HG03520 (cell line): ENCODE results near the gene ANKRD13B.
"Not testable (repeated sequence)": the region's sequence is repeated elsewhere in the genome, so short reads cannot be mapped to it uniquely, and the experiment has no call there.

Experiments
- ATAC-seq: cut with Tn5 transposase; IDR thresholded peaks from one replicate; pipeline ENCODE4 v1.9.1; 2021; ENCODE audit warnings: mild to moderate bottlenecking, moderate library complexity; ENCODE audit not compliant: unreplicated experiment

ANKRD13B gene

GRCh38 chr17:29592850-29593551 is at the start of gene ANKRD13B:
Gene ANKRD13B, plus strand, starts transcription at chr17:29593132. Its CDS starts 490 bp downstream, at chr17:29593622.
- no peak for ATAC-seq

DNA sequence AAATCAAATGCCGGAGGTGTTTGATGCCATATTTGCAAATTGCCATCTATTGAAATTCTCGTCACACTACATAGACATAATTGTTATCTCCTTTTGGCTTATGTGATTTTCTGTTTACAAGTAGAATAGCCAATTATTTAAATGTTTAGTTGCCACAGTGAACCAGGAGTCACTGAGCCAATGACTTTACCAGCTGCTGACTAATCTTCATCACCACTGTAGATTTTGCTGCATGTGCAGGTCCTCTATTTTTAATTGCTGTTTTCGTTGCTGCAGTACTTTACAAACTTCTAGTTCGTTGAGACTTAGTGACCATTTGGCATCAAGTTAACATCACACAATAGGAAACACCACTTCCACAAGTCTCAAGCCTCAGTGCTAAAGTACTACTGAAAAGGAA is 48.9 kb upstream of the ANKRD13B start:
- no peak for ATAC-seq

GRCh38 chr17:29546085-29546484 is 46.8 kb upstream of the ANKRD13B start:
- ATAC-seq: no peak

DNA sequence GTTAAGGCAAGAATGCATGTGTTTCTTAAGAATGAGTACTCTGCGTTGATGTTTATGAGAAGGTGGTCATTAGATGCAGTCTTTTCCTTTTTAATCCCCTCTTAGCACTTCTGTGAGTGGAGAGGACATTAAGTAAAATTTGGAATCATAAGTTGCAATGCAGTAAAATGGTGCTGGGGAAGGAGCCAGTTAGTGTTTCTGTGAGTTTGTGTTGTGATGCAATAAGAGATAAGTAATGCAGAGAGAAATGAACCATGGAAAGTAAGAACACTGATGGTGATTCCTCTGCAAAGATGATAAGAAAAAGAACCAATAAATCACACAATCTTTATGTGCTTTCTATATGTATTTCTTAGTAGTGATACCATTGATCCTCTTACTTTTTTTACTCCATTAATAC is 46.1 kb upstream of the ANKRD13B start:
- no peak for ATAC-seq

DNA sequence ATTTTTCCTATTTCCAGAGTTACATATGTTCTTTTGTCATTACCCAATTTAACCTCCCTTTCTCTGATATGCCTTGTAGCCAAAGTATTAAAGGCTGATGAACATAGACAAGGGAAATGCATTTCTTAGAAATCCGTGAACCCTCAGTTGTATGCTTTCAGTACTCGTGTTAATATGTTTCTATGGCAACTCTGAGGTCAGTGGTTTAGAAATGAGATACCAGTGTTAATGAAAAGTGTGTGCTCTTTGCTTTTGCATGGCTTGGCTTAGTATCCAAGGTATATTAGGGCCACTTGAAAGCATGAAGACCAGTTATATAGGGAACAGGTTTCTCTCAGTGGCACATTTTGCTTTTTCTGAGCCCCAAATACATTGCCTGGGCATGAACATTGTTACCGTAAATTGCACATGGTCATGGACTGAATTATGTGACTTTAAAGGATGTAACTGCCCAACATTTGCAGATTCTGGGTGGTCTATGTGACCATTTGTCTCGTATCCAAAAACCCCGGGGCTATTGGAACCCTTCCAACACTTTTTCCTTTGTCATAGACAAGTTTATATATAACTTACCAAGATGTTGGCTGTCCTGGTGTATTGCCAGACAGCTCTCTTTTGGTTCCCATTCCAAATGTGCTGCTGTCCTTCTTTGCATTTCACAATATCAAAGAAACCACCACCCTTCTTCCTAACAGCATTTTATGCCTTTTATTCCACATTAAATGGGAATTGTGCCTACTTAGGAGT is 43.6 kb upstream of the ANKRD13B start:
- ATAC-seq: no peak

DNA sequence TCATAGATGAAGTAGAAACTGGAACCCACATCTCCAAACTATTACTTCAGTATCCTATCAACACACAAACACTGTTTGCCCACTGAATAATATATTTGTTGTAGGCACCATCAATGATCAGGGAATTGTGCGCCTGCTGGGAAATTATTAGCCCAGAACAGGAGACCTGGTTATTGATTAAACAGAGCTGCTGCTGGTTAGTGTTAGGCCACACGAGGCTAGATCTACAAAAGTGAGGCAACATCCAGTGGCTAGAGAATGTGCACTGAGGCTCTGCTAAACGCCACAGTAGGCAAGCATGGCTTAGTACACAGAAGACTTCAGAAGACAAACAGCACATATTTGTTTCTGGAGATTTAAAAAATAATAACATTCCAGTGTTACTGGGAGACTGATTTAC is 37.1 kb upstream of the ANKRD13B start:
- no peak for ATAC-seq

- ATAC-seq: no peak
Measured at GRCh38 chr17:29557085-29557738, 35.7 kb upstream of the ANKRD13B start.

DNA sequence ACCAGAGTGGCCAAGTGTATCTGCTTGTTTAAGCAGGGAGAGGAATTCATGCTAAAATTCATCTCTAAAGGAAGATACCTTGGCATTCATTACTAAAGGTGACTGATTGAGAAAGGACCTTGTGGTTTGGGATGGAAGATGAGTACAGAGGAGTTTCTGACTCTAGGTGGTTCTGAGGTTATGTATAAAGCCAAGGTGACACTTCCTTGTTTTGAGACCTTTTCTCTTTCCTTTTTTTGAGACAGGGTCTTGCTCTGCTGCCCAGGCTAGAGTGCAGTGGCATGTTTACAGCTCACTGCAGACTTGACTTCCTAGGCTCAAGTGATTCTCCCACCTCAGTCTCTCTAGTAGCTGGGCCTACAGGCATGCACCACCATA is 35.2 kb upstream of the ANKRD13B start:
- ATAC-seq: no peak

DNA sequence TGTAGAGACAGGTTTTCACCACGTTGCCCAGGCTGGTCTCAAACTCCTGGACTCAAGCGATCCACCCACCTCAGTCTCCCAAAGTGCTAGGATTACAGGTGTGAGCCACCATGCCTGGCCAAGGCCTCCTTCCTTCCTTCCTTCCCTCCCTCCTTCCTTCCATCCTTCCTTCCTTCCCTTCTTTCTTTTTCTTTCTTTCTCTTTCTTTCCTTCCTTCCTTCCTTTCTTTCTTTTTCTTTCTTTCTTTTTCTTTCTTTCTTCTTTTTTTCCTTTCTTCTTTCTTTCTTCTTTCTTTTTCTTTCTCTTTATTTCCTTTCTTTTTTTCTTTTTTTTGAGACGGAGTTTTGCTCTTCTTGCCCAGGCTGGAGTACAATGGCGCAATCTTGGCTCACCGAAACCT is 34.8 kb upstream of the ANKRD13B start:
- ATAC-seq: not testable (repeated sequence)

DNA sequence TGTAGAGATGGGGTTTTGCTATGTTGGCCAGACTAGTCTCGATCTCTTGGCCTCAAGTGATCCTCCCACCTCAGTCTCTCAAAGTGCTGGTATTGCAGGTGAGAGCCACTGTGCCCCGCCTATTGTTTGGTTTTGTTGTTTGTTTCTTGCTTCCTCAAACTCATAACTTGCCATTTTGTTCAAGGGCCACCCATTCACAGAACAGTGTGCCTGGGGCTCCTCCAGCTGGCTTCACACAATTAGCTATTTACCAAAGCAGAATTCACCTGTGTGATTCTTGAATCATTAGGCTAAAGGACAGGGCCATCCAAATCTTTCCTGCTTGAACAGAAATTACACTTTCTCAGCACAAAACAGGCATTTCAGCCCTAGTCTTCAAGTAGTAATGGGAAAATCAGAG is 33.3 kb upstream of the ANKRD13B start:
- ATAC-seq: no peak

DNA sequence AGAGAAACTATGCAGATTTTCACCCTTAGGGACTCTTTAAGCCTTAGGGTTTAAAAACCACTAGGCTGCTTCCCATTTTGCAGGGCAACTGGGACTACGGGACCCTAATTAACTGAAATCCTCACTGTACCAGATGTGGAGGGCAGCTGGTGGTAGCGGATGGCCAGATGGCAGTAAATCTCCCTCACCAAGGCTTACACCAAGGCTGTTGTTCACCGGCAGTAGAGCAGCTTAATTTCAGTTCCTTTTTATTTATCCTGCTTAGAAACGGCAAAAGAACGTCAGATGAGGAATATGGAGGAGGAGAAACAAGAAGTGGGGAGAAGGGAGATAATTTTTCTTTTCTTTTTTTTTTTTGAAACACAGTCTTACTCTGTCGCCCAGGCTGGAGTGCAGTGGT is 32.6 kb upstream of the ANKRD13B start:
- ATAC-seq: no peak

- no peak for ATAC-seq
Measured at GRCh38 chr17:29561554-29562517, 31.1 kb upstream of the ANKRD13B start.

DNA sequence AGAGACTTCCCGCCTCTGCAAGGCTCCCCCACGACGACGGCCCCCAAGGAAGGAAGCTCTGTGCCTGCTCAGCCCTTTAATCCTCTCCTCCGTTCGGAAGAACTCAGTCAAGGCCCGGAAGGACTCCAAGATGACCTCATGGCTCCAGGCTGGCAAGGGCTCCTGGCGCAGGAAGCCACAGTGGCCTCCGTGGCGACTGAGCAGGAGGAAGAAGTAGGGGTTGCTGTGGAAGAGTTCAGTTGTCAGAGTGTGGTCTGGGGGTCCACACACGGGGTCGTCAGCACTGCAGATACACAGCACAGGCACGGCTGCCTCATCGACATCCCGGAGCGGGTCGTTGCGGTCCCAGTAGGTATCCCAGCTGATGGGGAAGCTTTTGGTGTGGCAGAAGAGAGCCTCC is 30.3 kb upstream of the ANKRD13B start:
- ATAC-seq: no peak

GRCh38 chr17:29563816-29564215 is 29.1 kb upstream of the ANKRD13B start:
- no peak for ATAC-seq

DNA sequence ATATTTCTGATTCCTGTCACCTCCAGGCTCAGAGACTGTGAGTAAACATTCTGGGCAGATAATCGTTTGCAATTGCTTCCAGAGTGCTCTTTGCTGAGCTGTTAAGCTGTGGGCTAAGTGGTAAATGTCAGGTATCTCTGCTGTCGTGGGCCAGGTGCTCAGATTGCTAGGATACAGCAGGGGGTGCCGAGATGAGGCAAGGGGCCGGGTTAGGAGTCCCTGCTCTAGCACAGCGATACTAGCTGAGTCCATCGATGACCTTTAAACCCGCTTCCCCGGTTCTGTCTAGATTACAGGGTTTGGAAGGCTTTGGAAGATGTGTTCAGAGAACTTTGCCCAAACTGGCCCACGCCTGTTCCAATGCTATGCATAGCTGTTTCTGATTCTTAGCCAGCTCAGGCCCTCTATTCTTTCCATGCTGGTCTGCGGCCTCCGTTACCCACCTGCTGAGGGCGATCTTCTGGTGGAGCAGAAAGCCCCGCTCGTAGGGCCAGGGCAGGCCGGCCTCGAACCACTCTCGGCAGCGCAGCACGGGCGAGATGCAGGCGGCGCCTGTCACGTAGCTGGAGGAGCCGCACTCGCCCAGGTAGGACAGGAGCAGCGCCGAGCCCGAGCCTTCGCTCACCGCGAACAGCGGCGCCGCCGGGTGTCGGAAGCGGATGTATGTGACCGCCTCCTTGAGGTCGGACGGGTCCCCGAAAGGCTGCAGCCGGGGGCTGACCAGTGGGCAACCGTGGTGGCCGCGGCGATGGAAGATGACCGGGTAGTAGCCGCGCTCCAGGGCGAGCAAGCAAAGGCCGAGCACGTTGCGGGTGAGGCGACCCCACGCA is 27.1 kb upstream of the ANKRD13B start:
- ATAC-seq: no peak

DNA sequence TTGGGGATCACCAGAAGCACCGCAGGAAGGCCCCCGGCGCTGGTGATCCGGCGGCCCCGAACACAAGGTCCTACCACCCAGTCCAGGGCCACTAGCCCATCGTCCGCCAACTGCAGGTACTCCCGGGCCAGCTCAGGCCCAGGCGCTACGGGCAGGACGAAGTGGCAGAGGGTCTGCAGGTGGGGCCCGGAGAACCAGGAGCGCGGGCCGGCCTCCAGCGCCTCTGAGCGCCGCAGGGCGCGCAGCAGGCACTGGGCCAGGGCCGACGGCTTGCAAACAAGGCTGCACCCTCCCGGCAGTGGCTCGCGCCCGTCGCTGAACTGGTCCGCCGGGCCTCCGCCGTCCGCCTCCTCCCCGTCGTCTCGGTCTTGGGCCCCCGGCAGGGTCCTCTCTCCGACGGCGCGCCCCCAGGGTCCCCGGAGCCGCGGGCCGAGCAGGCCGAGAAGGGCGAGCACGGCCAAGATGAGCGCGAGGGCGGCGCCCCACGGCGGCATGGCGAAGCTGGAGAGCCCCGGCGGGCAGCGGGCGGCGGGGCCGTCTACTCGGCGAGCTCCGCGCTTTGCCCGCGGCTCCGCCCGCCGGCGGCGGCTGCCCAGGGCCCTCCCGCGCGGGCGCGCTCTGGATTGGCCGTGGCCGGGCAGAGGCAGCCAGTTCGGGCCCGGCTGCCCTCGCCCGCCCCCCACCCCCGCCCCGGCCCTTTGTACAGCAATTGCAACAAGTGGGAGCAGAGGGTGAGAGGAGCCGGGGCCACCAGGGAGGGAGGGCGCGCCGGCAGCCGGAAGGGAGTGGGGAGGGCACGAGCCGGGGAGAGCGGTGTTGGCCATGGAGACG is 26.2 kb upstream of the ANKRD13B start, which contains the start of gene ABHD15:
Gene ABHD15 (minus strand): TSS at position 565 of the 831 bp plus-strand sequence. CDS start 71 bp downstream, at position 494.
- ATAC-seq: no peak

- ATAC-seq: no peak
Measured at GRCh38 chr17:29567304-29567553, 25.7 kb upstream of the ANKRD13B start.

GRCh38 chr17:29567554-29568330 is 25.2 kb upstream of the ANKRD13B start:
- ATAC-seq: peak; percentile 44
